GM18907 (cell line): ENCODE data around the gene VARS1.
A peak's percentile ranks its signal among the peaks of the same experiment; 100 is the strongest.
"Not testable (repeated sequence)": the region's sequence is repeated elsewhere in the genome, so short reads cannot be mapped to it uniquely, and the experiment has no call there.

ENCODE experiments used
- ATAC-seq: cut with Tn5 transposase; IDR thresholded peaks from one replicate; pipeline ENCODE4 v1.9.1; 2021; ENCODE audit warnings: mild to moderate bottlenecking, moderate library complexity; ENCODE audit not compliant: unreplicated experiment

VARS1 gene

GRCh38 chr6:31794866-31795615 is 511 bp downstream of the VARS1 start:
- peak; percentile 18 for ATAC-seq

GRCh38 chr6:31794294-31794865 is 1.2 kb downstream of the VARS1 start:
- no peak for ATAC-seq

- ATAC-seq, result not testable (repeated sequence)
These were observed 1.7 kb downstream of the VARS1 start for GRCh38 chr6:31793927-31794245.

- no peak for ATAC-seq
These were observed 2.8 kb downstream of the VARS1 start for GRCh38 chr6:31792761-31793171.

- ATAC-seq, result no peak
These were observed 3.5 kb downstream of the VARS1 start for GRCh38 chr6:31792090-31792374.

GRCh38 chr6:31791324-31792089 is 4.0 kb downstream of the VARS1 start:
- no peak for ATAC-seq

GRCh38 chr6:31785475-31785874 is 10.1 kb downstream of the VARS1 start:
- ATAC-seq, result no peak

GRCh38 chr6:31784098-31784925 is 11.2 kb downstream of the VARS1 start:
- ATAC-seq, result no peak

GRCh38 chr6:31782126-31782855 is 13.3 kb downstream of the VARS1 start:
- ATAC-seq, result no peak

- ATAC-seq, result no peak
These were observed 14.1 kb downstream of the VARS1 start for GRCh38 chr6:31781244-31782125.

GRCh38 chr6:31780507-31781243 is 14.9 kb downstream of the VARS1 start:
- no peak for ATAC-seq

- no peak for ATAC-seq
These were observed 15.6 kb downstream of the VARS1 start for GRCh38 chr6:31779908-31780307.

GRCh38 chr6:31778999-31779885 is 16.3 kb downstream of the VARS1 start:
- no peak for ATAC-seq

- ATAC-seq, result no peak
These were observed 17.4 kb downstream of the VARS1 start for GRCh38 chr6:31778193-31778592.

- ATAC-seq, result no peak
These were observed 17.9 kb downstream of the VARS1 start for GRCh38 chr6:31777667-31778050.

- ATAC-seq, result peak; percentile 62
These were observed 18.4 kb downstream of the VARS1 start, which contains the start of gene VWA7 for GRCh38 chr6:31776989-31777666. VWA7 (minus strand) TSS chr6:31777328; CDS start chr6:31776779, 549 bp downstream.

GRCh38 chr6:31776485-31776988 is 19.0 kb downstream of the VARS1 start:
- ATAC-seq, result no peak
